Activated T-cell treated with anti-CD3 and anti-CD28 coated beads for 24 hours (primary cell): ENCODE data around the gene CDCA4.
"Not testable (repeated sequence)": the region's sequence is repeated elsewhere in the genome, so short reads cannot be mapped to it uniquely, and the experiment has no call there.

Experiments used
- DNase-seq: peaks from one replicate; pipeline ENCODE4 v3.0.0-alpha.2; 2020; ENCODE audit warnings: low read depth

The CDCA4 gene

GRCh38 chr14:105033412-105033900, 12.6 kb upstream of the CDCA4 start:
- not testable (repeated sequence) for DNase-seq

- DNase-seq, result not testable (repeated sequence)
These were observed 11.6 kb upstream of the CDCA4 start for GRCh38 chr14:105032451-105032901.

GRCh38 chr14:105030836-105031396, 10.0 kb upstream of the CDCA4 start:
- DNase-seq, result no peak

GRCh38 chr14:105030194-105030593, 9.3 kb upstream of the CDCA4 start:
- DNase-seq, result no peak

- DNase-seq, result no peak
These were observed 8.5 kb upstream of the CDCA4 start for GRCh38 chr14:105029402-105029801.

- DNase-seq, result no peak
These were observed 7.5 kb upstream of the CDCA4 start for GRCh38 chr14:105028251-105028927.

- DNase-seq, result not testable (repeated sequence)
These were observed 6.8 kb upstream of the CDCA4 start for GRCh38 chr14:105027718-105028117.

- DNase-seq, result no peak
These were observed 6.1 kb upstream of the CDCA4 start for GRCh38 chr14:105026802-105027563.

GRCh38 chr14:105026033-105026785, 5.3 kb upstream of the CDCA4 start:
- DNase-seq, result no peak

GRCh38 chr14:105025429-105025828, 4.5 kb upstream of the CDCA4 start:
- DNase-seq, result no peak

- no peak for DNase-seq
These were observed 3.1 kb upstream of the CDCA4 start for GRCh38 chr14:105023791-105024480.

- no peak for DNase-seq
These were observed 2.3 kb upstream of the CDCA4 start for GRCh38 chr14:105023144-105023543.

- no peak for DNase-seq
These were observed 1.4 kb upstream of the CDCA4 start for GRCh38 chr14:105022276-105022670.

- peak; percentile 41 for DNase-seq
These were observed 883 bp upstream of the CDCA4 start for GRCh38 chr14:105021656-105022275.

GRCh38 chr14:105019861-105020814, 745 bp downstream of the CDCA4 start:
- peak; percentile 46 for DNase-seq

GRCh38 chr14:105018414-105018813, 2.5 kb downstream of the CDCA4 start:
- no peak for DNase-seq

- DNase-seq, result no peak
These were observed 5.0 kb downstream of the CDCA4 start for GRCh38 chr14:105015905-105016304.

GRCh38 chr14:105015242-105015641, 5.6 kb downstream of the CDCA4 start:
- no peak for DNase-seq

GRCh38 chr14:105014631-105015030, 6.3 kb downstream of the CDCA4 start:
- DNase-seq, result no peak

- DNase-seq, result no peak
These were observed 6.9 kb downstream of the CDCA4 start for GRCh38 chr14:105014032-105014431.
